K562 (cell line): ENCODE measurements around the gene ZCCHC14. TPM values are rescaled to one million over a fixed set of nuclear protein-coding genes. Genes with fewer than 3 reads are reported as not detected.

ENCODE experiments used
- ATAC-seq: fragments of 200-7000 bp; cut with Tn5 transposase; 3 replicates; pipeline ENCODE4 v1.9.1; 2020; ENCODE audit warnings: moderate library complexity
- BruUV-seq: library from RNA; stranded (reverse); fragments of 400-500 nt; replicated peaks from 2 replicates; lab custom pipeline; 2021; lab: Mats Ljungman, UMichigan
- CTCF ChIA-PET: fragments of 300-600 bp; formaldehyde crosslinking; extraction: SDS; loops from one replicate; lab custom pipeline; 2021; ENCODE audit warnings: low intra/inter-chr PET ratio; lab: Yijun Ruan, JAX
- POLR2A ChIA-PET: fragments of 300-600, 350-650 bp; sonication (Branson Sonifier 250); formaldehyde crosslinking; extraction: SDS; loops from one replicate; lab custom pipeline; 2021; ENCODE audit warnings: antibody characterized with exemption, inconsistent platforms; lab: Yijun Ruan, JAX
- DNase-seq, 4 experiments: peaks; one replicate each; pipeline versions ENCODE4 v3.0.0 to v3.0.0-alpha.2; 2011 to 2018; ENCODE audit warnings: low spot score in 3 of 4, mixed read lengths in 3 of 4; ENCODE audit errors: extremely low read depth in 1 of 4
- FAIRE-seq: peaks from 2 replicates; lab custom pipeline; 2011; peaks lifted over from hg19 to GRCh38; lab: Jason Lieb, UNC
- H2AFZ ChIP-seq: 2 replicates; pipeline ENCODE4 v1.6.0; 2011; ENCODE audit warnings: low read depth, low read length, control low read depth, inconsistent platforms
- H3K27ac ChIP-seq: fragments of 200-600 bp; 3 replicates; pipeline ENCODE4 v1.8.0; 2011; ENCODE audit warnings: low read depth, mild to moderate bottlenecking, control low read depth, inconsistent platforms, low read length, moderate library complexity, mixed read lengths; ENCODE audit errors: extremely low read depth
- H3K27me3 ChIP-seq, 2 experiments: fragments of 300-600 bp in 1 of 2; 2 replicates in 1 of 2; 3 replicates in 1 of 2; pipeline versions ENCODE4 v1.6.0 to v1.8.0; 2011; ENCODE audit warnings: inconsistent platforms in 2 of 2, low read length in 2 of 2, mild to moderate bottlenecking in 1 of 2, mixed read lengths in 1 of 2, moderate library complexity in 1 of 2; ENCODE audit not compliant: control insufficient read depth in 2 of 2, insufficient read depth in 2 of 2
- H3K36me3 ChIP-seq: fragments of 300-600 bp; 3 replicates; pipeline ENCODE4 v1.8.0; 2011; ENCODE audit warnings: mild to moderate bottlenecking, low read length, inconsistent platforms; ENCODE audit not compliant: control insufficient read depth, insufficient read depth
- H3K4me1 ChIP-seq, 2 experiments: fragments of 200-600 bp in 1 of 2; replicated peaks in 1 of 2; 2 replicates in 1 of 2; 3 replicates in 1 of 2; pipeline versions ENCODE4 v1.5.1 to v1.8.0; 2011; ENCODE audit warnings: inconsistent platforms in 2 of 2, low read length in 2 of 2, mild to moderate bottlenecking in 1 of 2, mixed read lengths in 1 of 2, moderate library complexity in 1 of 2; ENCODE audit not compliant: control insufficient read depth in 2 of 2, insufficient read depth in 2 of 2
- H3K4me2 ChIP-seq: 2 replicates; pipeline ENCODE4 v1.6.1; 2011; ENCODE audit warnings: low read length, control low read depth, inconsistent platforms, mixed read lengths; ENCODE audit not compliant: insufficient read depth
- H3K4me3 ChIP-seq: fragments of 200-600 bp; sonication (generic), shearing (Covaris generic); 2 replicates; pipeline ENCODE4 v1.5.1; 2016; ENCODE audit warnings: control low read depth, inconsistent platforms
- H3K79me2 ChIP-seq: fragments of 200-600 bp; 3 replicates; pipeline ENCODE4 v1.8.0; 2011; ENCODE audit warnings: low read length, inconsistent platforms; ENCODE audit not compliant: control insufficient read depth, insufficient read depth
- H3K9ac ChIP-seq, 2 experiments: 2 replicates each; pipeline versions ENCODE4 v1.6.0 to v1.6.1; 2011; ENCODE audit warnings: low read depth in 2 of 2, low read length in 2 of 2, control low read depth in 1 of 2, inconsistent platforms in 1 of 2, mild to moderate bottlenecking in 1 of 2, mixed read lengths in 1 of 2; ENCODE audit not compliant: insufficient read depth in 1 of 2
- H3K9me1 ChIP-seq: one replicate; pipeline ENCODE4 v1.6.0; 2011; ENCODE audit warnings: inconsistent platforms, mild to moderate bottlenecking, low read length, moderate library complexity; ENCODE audit not compliant: control insufficient read depth, insufficient read depth
- H3K9me3 ChIP-seq: replicated peaks from 2 replicates; pipeline ENCODE4 v1.5.1; 2011; ENCODE audit warnings: low read depth, low read length, inconsistent platforms; ENCODE audit not compliant: control insufficient read depth, insufficient read depth
- H4K20me1 ChIP-seq: replicated peaks from 2 replicates; pipeline ENCODE4 v1.6.1; 2011; ENCODE audit warnings: low read length, inconsistent platforms, mixed read lengths; ENCODE audit not compliant: control insufficient read depth, insufficient read depth
- ADNP ChIP-seq: fragments of 200-800 bp; sonication (Bioruptor generic); IDR thresholded peaks from 2 replicates; pipeline ENCODE4 v1.6.1; 2016; ENCODE audit warnings: missing genetic modification characterization, missing compliant biosample characterization
- AFF4 ChIP-seq: sonication (generic); formaldehyde crosslinking; IDR thresholded peaks from 2 replicates; pipeline ENCODE4 v1.8.0; 2023; ENCODE audit warnings: mild to moderate bottlenecking, missing genetic modification reagents
- ATF1 ChIP-seq, 2 experiments: fragments of 450-650 bp in 1 of 2; IDR thresholded peaks; 2 replicates each; pipeline ENCODE4 v1.6.1; 2016; ENCODE audit warnings: missing compliant biosample characterization in 1 of 2, missing genetic modification characterization in 1 of 2
- CBX8 ChIP-seq: fragments of 200-600 bp; sonication (generic); IDR thresholded peaks from 2 replicates; pipeline ENCODE4 v1.6.1; 2012; ENCODE audit warnings: borderline replicate concordance, mixed run types, low read depth, mild to moderate bottlenecking, moderate library complexity, mixed read lengths, low read length, control low read depth, inconsistent platforms; ENCODE audit not compliant: poor library complexity, severe bottlenecking; ENCODE audit errors: extremely low read depth
- CEBPB ChIP-seq: fragments of 450-650 bp; IDR thresholded peaks from 2 replicates; pipeline ENCODE4 v1.6.1; 2016; ENCODE audit warnings: missing genetic modification characterization, missing compliant biosample characterization
- ESRRA ChIP-seq: fragments of 450-650 bp; IDR thresholded peaks from 2 replicates; pipeline ENCODE4 v1.6.1; 2014; ENCODE audit warnings: low read depth, mild to moderate bottlenecking, moderate library complexity, borderline replicate concordance
- FIP1L1 ChIP-seq: fragments of 200-400 bp; formaldehyde crosslinking; IDR thresholded peaks from 2 replicates; pipeline ENCODE4 v1.6.1; 2018; ENCODE audit warnings: mild to moderate bottlenecking, low read depth, low read length; ENCODE audit not compliant: poor library complexity, severe bottlenecking
- HLTF ChIP-seq: fragments of 450-650 bp; IDR thresholded peaks from 2 replicates; pipeline ENCODE4 v1.6.1; 2016
- HMGN3 ChIP-seq: IDR thresholded peaks from 2 replicates; pipeline ENCODE4 v1.6.1; 2011; ENCODE audit warnings: borderline replicate concordance, low read depth, mild to moderate bottlenecking, mixed read lengths, low read length; ENCODE audit not compliant: insufficient read length; ENCODE audit errors: extremely low read depth
- MEIS2 ChIP-seq: fragments of 450-650 bp; IDR thresholded peaks from 2 replicates; pipeline ENCODE4 v1.6.1; 2014; ENCODE audit warnings: mild to moderate bottlenecking; ENCODE audit not compliant: partially characterized antibody
- NFRKB ChIP-seq: fragments of 450-650 bp; IDR thresholded peaks from 2 replicates; pipeline ENCODE4 v1.6.1; 2016; ENCODE audit warnings: low read depth
- PURB ChIP-seq: sonication (generic); formaldehyde crosslinking; IDR thresholded peaks from 2 replicates; pipeline ENCODE4 v1.9.0; 2021; ENCODE audit warnings: low read depth, mild to moderate bottlenecking, missing genetic modification reagents
- SIX5 ChIP-seq, 2 experiments: IDR thresholded peaks; 2 replicates each; pipeline ENCODE4 v1.6.1; 2011; ENCODE audit warnings: low read length in 2 of 2, borderline replicate concordance in 1 of 2, low read depth in 1 of 2, mild to moderate bottlenecking in 1 of 2, moderate library complexity in 1 of 2; ENCODE audit not compliant: insufficient read depth in 1 of 2
- ZBTB34 ChIP-seq: fragments of 250-450 bp; sonication (Bioruptor Pico); IDR thresholded peaks from 2 replicates; pipeline ENCODE4 v1.8.0; 2021; ENCODE audit warnings: mild to moderate bottlenecking, moderate library complexity
- WGBS: fragments of 100-300 bp; shearing (Covaris generic); methylation state at CpG from one replicate; pipeline ENCODE4 v1.1.6; 2016; ENCODE audit warnings: low coverage, mixed read lengths; ENCODE audit not compliant: insufficient coverage; ENCODE audit errors: missing lambda C conversion rate; 5-methylcytosine and 5-hydroxymethylcytosine counted together
- in situ Hi-C: fragments of 300-500 bp; cut with MboI; formaldehyde crosslinking; loops from 4 replicates; pipeline ENCODE4 v1.15.0; 2018; ENCODE audit warnings: inconsistent platforms, mixed read lengths
- intact Hi-C: fragments of 100-400 bp; cut with micrococcal nuclease; formaldehyde crosslinking; loops from 2 replicates; pipeline ENCODE4 v1.14.2; 2022
- polyA plus RNA-seq, 8 experiments: library from polyadenylated mRNA; depleted of rRNA in 4 of 8; stranded (reverse) in 5 of 8; unstranded in 3 of 8; fragments of >200 nt; fragmentation: Nextera tagmentation in 2 of 8; fragmentation: Illumina TruSeq in 1 of 8; extraction: Ambion mirVana in 2 of 8; extraction: Trizol in 1 of 8; gene quantifications; 2 replicates each; pipeline versions ENCODE4 v1.2.1 to v1.2.3, GENCODE V29; 2011 to 2014; ENCODE audit warnings: inconsistent platforms in 1 of 8, missing spikeins in 1 of 8
- total RNA-seq, 7 experiments: library from RNA; depleted of rRNA in 6 of 7; stranded (reverse); fragments of >200 nt in 6 of 7; fragmentation: Illumina TruSeq in 2 of 7; extraction: Trizol in 2 of 7; gene quantifications; 2 replicates each; pipeline versions ENCODE4 v1.2.1 to v1.2.3, GENCODE V29; 2011 to 2021; ENCODE audit warnings: low replicate concordance in 1 of 7

Gene ZCCHC14
- total and polyA plus RNA-seq, 9 of the 15 experiments (the other 6 are each of a cell fraction or from before 2014, with no cell fraction given) = 1.5 to 12.4 (median 2.9) TPM

- Histone ChIP-seq H3K27me3 (peaks cover 4 to 6% of the 10 kb centered on the region in 2 experiments; a peak in 4 of 5 replicates), H3K9ac (no peak overlapping the region), H3K4me2 (no peak overlapping the region), H2AFZ (no peak overlapping the region), H3K4me1 (peaks cover 6 to 23% of the 10 kb centered on the region in 2 experiments; a peak in 3 of 5 replicates), H3K79me2 (peaks cover 5% of the 10 kb centered on the region), H3K27ac (no peak overlapping the region), H3K9me3 (no peaks in the 10 kb centered on the region), H3K9me1 (peaks cover 6% of the 10 kb centered on the region), H3K36me3 (0 out of 3 replicates have a peak, but pooled peaks cover 3% of the 10 kb centered on the region), H4K20me1 (peaks cover 9% of the 10 kb centered on the region), H3K4me3 (no peak overlapping the region)
- BruUV-seq = no TSS peak
- intact Hi-C loops = no loop called here
- ChIA-PET POLR2A (no interaction called here), CTCF (no interaction called here)
- FAIRE-seq (no peak), DNase-seq (no peak), ATAC-seq (no peak)
- 29% methylated on average over 12 of the region's 17 CpGs for WGBS
- in situ Hi-C loops = no loop called here
- TF ChIP-seq PURB (CRISPR knock-in tag) (no peak), NFRKB (no peak), CBX8 (no peak), ESRRA (no peak), ADNP (tag) (no peak), ZBTB34 (CRISPR knock-in tag) (no peak), ATF1 (CRISPR knock-in tag; IDR thresholded peaks at IDR 0.05) (no peak), ATF1 (tag; IDR thresholded peaks at IDR 0.05) (no peak), SIX5 (IDR thresholded peaks at IDR 0.05; ENCODE audit: borderline replicate concordance in 1 of 2, insufficient read depth in 1 of 2, low read depth in 1 of 2, low read length in 2 of 2) (no peak), HMGN3 (no peak), CEBPB (tag) (no peak), AFF4 (CRISPR knock-in tag) (no peak), MEIS2 (no peak), HLTF (no peak), FIP1L1 (no peak)
These were observed 3.0 kb upstream of the ZCCHC14 start for GRCh38 chr16:87495578-87496446.
